ENCODE results near the gene MADD.

DNA sequence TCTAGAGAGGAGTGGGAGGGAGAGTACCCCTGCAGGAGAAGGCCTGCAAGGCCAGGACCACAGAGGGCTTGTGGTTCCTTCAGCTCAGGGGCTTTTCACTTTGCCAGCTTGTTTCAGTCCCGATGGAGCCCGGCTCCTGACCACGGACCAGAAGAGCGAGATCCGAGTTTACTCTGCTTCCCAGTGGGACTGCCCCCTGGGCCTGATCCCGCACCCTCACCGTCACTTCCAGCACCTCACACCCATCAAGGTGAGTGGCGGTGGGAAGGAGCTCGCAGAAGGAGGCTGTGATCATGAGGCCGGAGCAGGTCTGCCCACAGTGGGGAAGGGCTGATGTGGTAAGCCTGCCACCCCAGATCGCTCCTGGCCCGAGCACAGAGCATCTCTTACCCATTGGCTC lies 34.8 kb upstream of the MADD start:
- TF ChIP-seq POLR2AphosphoS5 (IDR thresholded peaks at IDR 0.05) = no peak
- TF ChIP-seq, protein P1, sequence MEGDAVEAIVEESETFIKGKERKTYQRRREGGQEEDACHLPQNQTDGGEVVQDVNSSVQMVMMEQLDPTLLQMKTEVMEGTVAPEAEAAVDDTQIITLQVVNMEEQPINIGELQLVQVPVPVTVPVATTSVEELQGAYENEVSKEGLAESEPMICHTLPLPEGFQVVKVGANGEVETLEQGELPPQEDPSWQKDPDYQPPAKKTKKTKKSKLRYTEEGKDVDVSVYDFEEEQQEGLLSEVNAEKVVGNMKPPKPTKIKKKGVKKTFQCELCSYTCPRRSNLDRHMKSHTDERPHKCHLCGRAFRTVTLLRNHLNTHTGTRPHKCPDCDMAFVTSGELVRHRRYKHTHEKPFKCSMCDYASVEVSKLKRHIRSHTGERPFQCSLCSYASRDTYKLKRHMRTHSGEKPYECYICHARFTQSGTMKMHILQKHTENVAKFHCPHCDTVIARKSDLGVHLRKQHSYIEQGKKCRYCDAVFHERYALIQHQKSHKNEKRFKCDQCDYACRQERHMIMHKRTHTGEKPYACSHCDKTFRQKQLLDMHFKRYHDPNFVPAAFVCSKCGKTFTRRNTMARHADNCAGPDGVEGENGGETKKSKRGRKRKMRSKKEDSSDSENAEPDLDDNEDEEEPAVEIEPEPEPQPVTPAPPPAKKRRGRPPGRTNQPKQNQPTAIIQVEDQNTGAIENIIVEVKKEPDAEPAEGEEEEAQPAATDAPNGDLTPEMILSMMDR (IDR thresholded peaks at IDR 0.05) = no peak
- no peak for TF ChIP-seq POLR2A (IDR thresholded peaks at IDR 0.05)
